Transverse colon (tissue), 4 donors: ENCODE measurements around the gene SUGCT.

ENCODE experiments used
- CTCF ChIP-seq, 5 experiments: fragments of 200-600 bp in 3 of 5; fragments of 450-650 bp in 2 of 5; sonication (generic) in 3 of 5; IDR thresholded peaks; 1 replicate in 2 of 5; 2 replicates in 3 of 5; pipeline ENCODE4 v1.5.1; 2016 to 2017; ENCODE audit warnings: antibody characterized with exemption in 5 of 5, inconsistent platforms in 3 of 5, mild to moderate bottlenecking in 2 of 5, moderate library complexity in 1 of 5
- POLR2A ChIP-seq: fragments of 450-650 bp; IDR thresholded peaks from one replicate; pipeline ENCODE4 v1.6.1; 2016; ENCODE audit warnings: antibody characterized with exemption, mild to moderate bottlenecking, moderate library complexity
- POLR2AphosphoS5 ChIP-seq, 3 donors: sonication (generic); formaldehyde crosslinking; IDR thresholded peaks; one replicate each; pipeline ENCODE4 v1.6.1; 2016; ENCODE audit warnings: antibody characterized with exemption in 3 of 3

DNA sequence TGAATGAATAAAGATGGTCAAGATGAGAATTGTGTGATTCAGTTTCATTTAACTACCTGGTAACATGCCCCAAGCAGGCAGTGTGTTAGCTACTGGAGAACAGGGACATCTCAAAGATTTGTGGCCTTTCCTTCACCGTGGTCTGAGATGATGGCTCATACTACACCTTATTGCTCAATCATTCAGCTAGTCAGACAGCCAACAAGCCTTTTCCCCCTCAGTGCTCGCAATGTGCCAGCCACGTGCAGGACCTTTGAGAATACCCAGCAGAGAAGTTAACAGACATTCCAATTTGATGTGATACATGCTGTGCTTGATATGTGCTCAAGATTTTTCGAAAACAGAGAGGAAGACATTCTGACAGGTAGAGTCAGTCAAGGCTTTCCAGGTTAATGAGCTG is 562.8 kb downstream of the SUGCT start:
- TF ChIP-seq CTCF (IDR thresholded peaks at IDR 0.05) (no peak), POLR2A (no peak), POLR2AphosphoS5 (IDR thresholded peaks at IDR 0.05) (no peak)
